Left forelimb (tissue), 1 donor: ENCODE data around the gene ATP13A2.
"Not testable (repeated sequence)": the region's sequence is repeated elsewhere in the genome, so short reads cannot be mapped to it uniquely, and the experiment has no call there.

ENCODE experiments used
- DNase-seq: peaks from one replicate; pipeline ENCODE4 v3.0.0-alpha.2; 2018; ENCODE audit warnings: low spot score

Gene ATP13A2

GRCh38 chr1:16979475-16980327 lies 32.0 kb downstream of the ATP13A2 start:
- peak; percentile 80 for DNase-seq

DNA sequence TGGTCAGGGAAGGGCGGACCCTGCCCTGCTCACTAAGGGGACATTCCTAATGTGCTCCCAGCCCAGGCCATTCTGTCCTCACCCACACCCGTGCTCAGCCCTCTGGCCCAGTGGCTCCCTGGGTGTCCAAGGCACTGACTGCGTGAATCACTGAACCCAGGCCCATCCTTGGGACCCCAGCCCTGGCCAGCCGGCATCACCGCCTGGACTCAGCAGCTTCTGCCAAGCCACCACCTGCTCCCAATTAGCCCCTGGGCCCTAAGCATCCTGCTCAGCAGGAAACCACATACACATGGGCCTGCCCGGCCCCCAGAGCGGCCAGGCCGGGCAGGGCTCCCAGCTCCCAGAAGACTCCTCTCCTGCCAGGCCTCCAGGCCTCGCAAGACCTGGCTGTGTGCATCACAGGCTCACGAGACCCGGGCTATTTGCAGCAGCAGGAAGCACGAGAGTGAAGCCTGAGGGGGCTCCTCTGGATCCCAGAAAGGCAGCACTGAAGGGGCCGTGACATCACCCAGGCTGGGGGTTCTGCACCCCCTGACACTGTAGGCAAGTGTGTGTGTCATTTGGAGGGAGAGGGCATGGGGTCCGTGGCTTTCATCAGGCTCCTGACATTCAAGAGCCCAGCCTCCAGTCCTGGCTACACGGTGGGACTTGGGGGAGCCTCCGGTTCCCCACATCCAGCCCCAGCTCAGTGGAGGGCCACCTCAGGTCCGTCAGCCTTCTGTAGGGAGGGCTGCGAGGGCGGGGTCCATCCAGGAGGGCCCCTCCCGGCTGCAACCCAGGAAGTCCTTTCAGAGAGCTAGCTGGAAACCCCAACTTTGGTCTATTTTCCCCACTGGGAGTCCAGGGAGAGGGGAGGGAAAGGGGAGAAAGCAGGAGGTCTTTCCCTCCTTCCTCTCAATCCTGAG lies 32.9 kb downstream of the ATP13A2 start:
- DNase-seq: no peak

DNA sequence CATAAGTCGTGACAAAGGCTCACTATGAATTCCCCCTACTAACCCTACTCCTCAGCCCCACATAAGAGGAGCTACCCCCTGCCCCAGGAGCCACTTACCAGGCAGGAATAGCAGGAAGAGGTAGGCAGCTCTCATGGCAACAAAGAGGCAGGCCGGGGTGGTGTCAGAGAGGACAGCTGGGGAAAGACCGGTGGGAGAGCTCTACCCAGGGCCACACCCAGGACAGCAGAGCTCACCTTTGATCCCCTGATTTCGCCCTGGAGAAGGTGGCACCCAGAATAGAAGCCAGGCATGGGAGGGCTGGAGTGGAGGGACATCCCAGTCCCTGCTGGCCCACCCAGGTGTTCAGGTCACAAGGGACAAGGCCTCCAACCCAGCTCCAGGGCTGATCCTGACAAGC lies 33.6 kb downstream of the ATP13A2 start:
- DNase-seq: no peak

GRCh38 chr1:16977377-16977776 lies 34.4 kb downstream of the ATP13A2 start:
- no peak for DNase-seq

GRCh38 chr1:16976966-16977365 lies 34.8 kb downstream of the ATP13A2 start:
- no peak for DNase-seq

DNA sequence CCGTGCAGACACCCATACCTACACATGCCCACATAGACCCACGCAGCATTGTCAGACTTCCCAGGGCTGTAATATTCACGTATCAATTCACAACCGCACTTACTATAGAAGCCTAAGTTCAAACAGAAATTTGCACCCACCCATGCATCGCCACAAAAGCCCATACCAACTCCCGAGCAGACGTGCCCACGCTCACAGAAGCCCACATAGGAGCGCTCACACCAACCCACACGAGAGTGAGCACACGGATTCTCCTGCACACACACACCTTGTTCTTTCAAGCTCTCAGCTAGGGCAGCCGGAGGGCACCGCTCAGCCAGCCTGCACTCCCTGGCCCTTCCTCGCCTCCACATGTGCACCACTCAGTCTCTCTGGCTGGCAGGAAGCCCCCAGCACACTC lies 35.9 kb downstream of the ATP13A2 start:
- no peak for DNase-seq

DNA sequence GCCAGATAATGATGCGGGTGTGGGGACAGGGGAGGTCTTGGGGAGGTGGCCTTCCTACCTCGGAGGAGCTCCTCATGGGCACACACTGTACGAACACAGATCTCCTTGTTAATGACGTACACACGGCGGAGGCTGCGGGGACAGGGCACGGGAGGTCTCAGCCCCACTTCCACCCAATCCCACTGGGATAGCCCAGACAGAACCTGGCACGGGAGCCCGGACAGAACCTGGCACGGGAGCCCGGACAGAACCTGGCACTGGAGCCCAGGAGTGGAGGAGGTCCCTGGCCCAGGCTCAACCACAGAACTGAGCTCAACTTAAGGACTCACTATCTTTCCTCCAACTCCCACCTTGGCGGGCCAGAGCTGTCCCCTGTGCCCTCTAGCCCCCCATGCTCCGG lies 36.5 kb downstream of the ATP13A2 start:
- no peak for DNase-seq

GRCh38 chr1:16973215-16973614 lies 38.5 kb downstream of the ATP13A2 start:
- no peak for DNase-seq

DNA sequence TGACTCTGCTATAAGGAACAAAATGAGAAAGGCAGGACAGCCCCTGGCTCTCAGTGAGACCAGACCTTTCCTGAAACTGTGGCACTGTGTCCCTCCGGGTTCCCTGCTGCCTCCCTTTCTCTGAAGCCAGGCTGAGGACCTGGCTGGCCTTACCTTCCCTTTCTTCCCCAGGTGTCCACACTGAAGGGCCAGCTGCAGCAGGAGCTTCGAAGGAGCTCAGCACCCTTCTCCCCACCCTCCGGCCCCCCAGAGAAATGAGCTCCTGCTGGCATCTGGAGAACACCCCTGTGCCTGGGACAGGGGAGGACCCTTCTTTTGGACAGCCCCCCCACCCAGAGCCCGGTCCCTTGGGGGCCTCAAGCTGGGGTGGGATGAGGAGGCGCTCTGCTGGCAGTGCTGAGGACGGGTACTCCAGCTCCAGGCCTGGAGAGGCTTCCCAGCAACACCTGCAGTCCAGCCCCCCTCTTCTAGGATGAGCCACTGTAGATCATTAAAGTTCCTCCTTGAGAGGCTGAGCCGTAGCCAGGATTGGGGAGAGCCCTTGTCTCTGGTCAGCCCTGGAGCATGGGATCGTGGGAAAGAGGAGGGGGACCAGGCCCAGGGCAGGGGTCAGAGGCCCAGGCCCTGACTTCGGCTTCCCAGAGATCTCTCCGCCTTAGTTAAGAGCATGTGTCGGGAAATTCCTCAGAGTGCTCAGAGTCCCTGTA lies 39.4 kb downstream of the ATP13A2 start:
- no peak for DNase-seq

GRCh38 chr1:16971341-16972188 lies 40.2 kb downstream of the ATP13A2 start:
- no peak for DNase-seq

DNA sequence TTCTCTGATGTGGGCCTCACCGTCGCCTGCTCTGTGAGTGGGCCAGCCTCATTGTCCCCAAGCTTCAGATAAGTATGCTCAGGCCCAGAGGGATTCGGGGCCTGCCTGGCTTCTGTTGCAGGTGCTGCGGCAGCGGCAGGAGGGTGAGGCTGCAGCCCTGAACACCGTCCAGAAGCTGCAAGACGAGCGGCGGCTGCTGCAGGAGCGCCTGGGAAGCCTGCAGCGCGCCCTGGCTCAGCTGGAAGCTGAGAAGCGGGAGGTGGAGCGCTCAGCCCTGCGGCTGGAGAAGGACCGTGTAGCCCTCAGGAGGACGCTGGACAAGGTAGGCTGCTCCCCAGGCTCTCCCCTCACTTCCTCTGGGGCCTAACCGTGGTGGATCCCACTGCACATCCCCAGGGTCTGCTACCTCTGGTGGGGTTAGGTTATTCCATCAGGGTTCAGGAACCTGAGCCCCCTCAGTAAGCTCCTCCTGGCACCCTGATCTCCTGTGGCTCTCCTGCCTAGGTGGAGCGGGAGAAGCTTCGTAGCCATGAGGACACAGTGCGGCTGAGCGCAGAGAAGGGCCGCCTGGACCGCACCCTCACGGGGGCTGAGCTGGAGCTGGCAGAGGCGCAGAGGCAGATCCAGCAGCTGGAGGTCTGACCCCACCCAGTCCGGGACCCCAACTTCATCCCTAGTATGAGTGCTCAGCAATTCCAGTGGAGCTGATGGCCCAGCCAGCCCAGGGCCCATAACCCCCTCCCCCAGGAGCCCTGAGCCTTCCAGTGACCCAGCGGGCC lies 41.4 kb downstream of the ATP13A2 start:
- no peak for DNase-seq

- no peak for DNase-seq
Observed at GRCh38 chr1:16969651-16970050, 42.1 kb downstream of the ATP13A2 start.

- no peak for DNase-seq
Observed at GRCh38 chr1:16969057-16969611, 42.6 kb downstream of the ATP13A2 start.

- no peak for DNase-seq
Observed at GRCh38 chr1:16968372-16968771, 43.4 kb downstream of the ATP13A2 start.

DNA sequence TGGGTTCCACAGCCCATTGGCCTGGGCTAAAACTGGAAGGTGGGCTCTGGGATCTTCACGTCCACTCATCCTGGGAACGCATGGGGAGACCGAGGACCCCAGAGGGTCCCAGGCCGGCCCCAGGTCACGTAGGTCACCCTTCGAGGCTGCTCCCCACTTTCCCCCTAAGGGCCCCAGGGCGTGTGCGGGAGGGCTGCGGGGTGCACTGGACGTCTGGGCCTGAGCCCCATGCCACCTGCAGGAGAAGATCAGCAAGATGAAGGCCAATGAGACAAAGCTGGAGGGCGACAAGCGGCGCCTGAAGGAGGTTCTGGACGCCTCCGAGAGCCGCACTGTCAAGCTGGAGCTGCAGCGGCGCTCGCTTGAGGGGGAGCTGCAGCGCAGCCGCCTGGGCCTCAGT lies 43.8 kb downstream of the ATP13A2 start:
- DNase-seq: no peak

- DNase-seq: peak; percentile 84
Observed at GRCh38 chr1:16967095-16967575, 44.6 kb downstream of the ATP13A2 start.

DNA sequence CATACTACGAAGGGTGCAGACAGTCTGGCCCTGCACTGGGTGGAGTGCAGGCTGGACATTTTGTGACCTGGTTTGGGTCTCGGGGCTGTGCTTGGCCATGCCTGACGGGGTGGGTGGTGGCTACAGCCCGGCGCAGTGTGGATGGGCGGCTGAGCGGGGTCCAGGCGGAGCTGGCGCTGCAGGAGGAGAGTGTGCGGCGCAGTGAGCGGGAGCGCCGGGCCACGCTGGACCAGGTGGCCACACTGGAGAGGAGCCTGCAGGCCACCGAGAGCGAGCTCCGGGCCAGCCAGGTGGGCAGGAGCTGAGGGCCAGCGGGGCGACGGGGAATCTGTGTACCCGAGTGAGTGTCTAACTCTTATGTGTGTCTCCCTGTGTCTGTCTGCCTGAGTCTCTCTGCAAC lies 45.4 kb downstream of the ATP13A2 start:
- no peak for DNase-seq

- DNase-seq: no peak
Observed at GRCh38 chr1:16965486-16966067, 46.2 kb downstream of the ATP13A2 start.

GRCh38 chr1:16964169-16964568 lies 47.6 kb downstream of the ATP13A2 start:
- not testable (repeated sequence) for DNase-seq
